ENCODE measurements around the gene PREPL.

Gene PREPL

GRCh38 chr2:44296653-44297052 lies 64.6 kb downstream of the PREPL start:
- no peak for DNase-seq (ENCODE audit: low read depth in 3 of 3, low spot score in 1 of 3)

GRCh38 chr2:44295633-44296359 lies 65.5 kb downstream of the PREPL start:
- no peak for DNase-seq (ENCODE audit: low read depth in 3 of 3, low spot score in 1 of 3)

- no peak for DNase-seq (ENCODE audit: low read depth in 3 of 3, low spot score in 1 of 3)
Observed at GRCh38 chr2:44295113-44295512, 66.2 kb downstream of the PREPL start.

- no peak for DNase-seq (ENCODE audit: low read depth in 3 of 3, low spot score in 1 of 3)
Observed at GRCh38 chr2:44291281-44292248, 69.7 kb downstream of the PREPL start.

GRCh38 chr2:44290261-44290660 lies 71.0 kb downstream of the PREPL start:
- DNase-seq (ENCODE audit: low read depth in 3 of 3, low spot score in 1 of 3): no peak

GRCh38 chr2:44286884-44287638 lies 74.2 kb downstream of the PREPL start:
- DNase-seq (ENCODE audit: low read depth in 3 of 3, low spot score in 1 of 3): no peak

GRCh38 chr2:44286119-44286883 lies 75.0 kb downstream of the PREPL start:
- DNase-seq (ENCODE audit: low read depth in 3 of 3, low spot score in 1 of 3): no peak

GRCh38 chr2:44285174-44285573 lies 76.1 kb downstream of the PREPL start:
- no peak for DNase-seq (ENCODE audit: low read depth in 3 of 3, low spot score in 1 of 3)

- no peak for DNase-seq (ENCODE audit: low read depth in 3 of 3, low spot score in 1 of 3)
Observed at GRCh38 chr2:44283116-44283666, 78.1 kb downstream of the PREPL start.

GRCh38 chr2:44280869-44281268 lies 80.4 kb downstream of the PREPL start:
- DNase-seq (ENCODE audit: low read depth in 3 of 3, low spot score in 1 of 3): no peak

GRCh38 chr2:44277541-44277940 lies 83.8 kb downstream of the PREPL start:
- no peak for DNase-seq (ENCODE audit: low read depth in 3 of 3, low spot score in 1 of 3)

- DNase-seq (ENCODE audit: low read depth in 3 of 3, low spot score in 1 of 3): no peak
Observed at GRCh38 chr2:44275927-44276303, 85.4 kb downstream of the PREPL start.

GRCh38 chr2:44273596-44273995 lies 87.7 kb downstream of the PREPL start:
- no peak for DNase-seq (ENCODE audit: low read depth in 3 of 3, low spot score in 1 of 3)

- no peak for DNase-seq (ENCODE audit: low read depth in 3 of 3, low spot score in 1 of 3)
Observed at GRCh38 chr2:44273076-44273475, 88.2 kb downstream of the PREPL start.

- no peak for DNase-seq (ENCODE audit: low read depth in 3 of 3, low spot score in 1 of 3)
Observed at GRCh38 chr2:44271296-44271695, 90.0 kb downstream of the PREPL start.

- no peak for DNase-seq (ENCODE audit: low read depth in 3 of 3, low spot score in 1 of 3)
Observed at GRCh38 chr2:44269831-44270230, 91.5 kb downstream of the PREPL start.

GRCh38 chr2:44267796-44268648 lies 93.3 kb downstream of the PREPL start:
- DNase-seq (ENCODE audit: low read depth in 3 of 3, low spot score in 1 of 3): no peak
